SK-N-SH (cell line): ENCODE measurements around the gene KCNF1. TPM values are rescaled to one million over a fixed set of nuclear protein-coding genes. Genes with fewer than 3 reads are reported as not detected.

Experiments used
- CTCF ChIA-PET: fragments of 300-600, 350-600 bp; formaldehyde crosslinking; extraction: SDS; loops from one replicate; lab custom pipeline; 2021; lab: Yijun Ruan, JAX
- POLR2A ChIA-PET: fragments of 350-600 bp; sonication (Branson Sonifier 250); formaldehyde crosslinking; extraction: SDS; loops from one replicate; lab custom pipeline; 2020; ENCODE audit warnings: antibody characterized with exemption, inconsistent platforms; lab: Yijun Ruan, JAX
- DNase-seq: peaks from one replicate; pipeline ENCODE4 v3.0.0; 2012
- H2AFZ ChIP-seq: fragments of 200-600 bp; sonication (generic); 2 replicates; pipeline ENCODE4 v1.8.1; 2016; ENCODE audit warnings: antibody characterized with exemption, mild to moderate bottlenecking, low read depth
- H3F3A ChIP-seq: fragments of 200-600 bp; sonication (generic); replicated peaks from 2 replicates; pipeline ENCODE3; 2016; ENCODE audit warnings: antibody characterized with exemption, mild to moderate bottlenecking; ENCODE audit not compliant: insufficient read depth
- H3K27ac ChIP-seq, 2 experiments: fragments of 200-500 bp in 1 of 2; fragments of 200-600 bp in 1 of 2; sonication (Bioruptor generic) in 1 of 2; sonication (generic), shearing (Covaris generic) in 1 of 2; 2 replicates each; pipeline versions ENCODE4 v1.5.1 to v1.6.1; 2014 to 2016; ENCODE audit warnings: low read depth in 2 of 2, inconsistent platforms in 1 of 2, low read length in 1 of 2, mild to moderate bottlenecking in 1 of 2, mixed read lengths in 1 of 2
- H3K27me3 ChIP-seq: fragments of 200-600 bp; sonication (generic), shearing (Covaris generic); 2 replicates; pipeline ENCODE4 v1.6.1; 2016; ENCODE audit warnings: mixed run types; ENCODE audit not compliant: insufficient read depth
- H3K36me3 ChIP-seq, 2 experiments: fragments of 200-500 bp in 1 of 2; fragments of 200-600 bp in 1 of 2; sonication (Bioruptor generic) in 1 of 2; sonication (generic) in 1 of 2; replicated peaks in 1 of 2; 2 replicates each; pipeline versions ENCODE3 to v1.5.1; 2014 to 2016; ENCODE audit warnings: low read length in 1 of 2, mild to moderate bottlenecking in 1 of 2; ENCODE audit not compliant: insufficient read depth in 2 of 2, control insufficient read depth in 1 of 2
- H3K4me1 ChIP-seq, 2 experiments: fragments of 200-500 bp in 1 of 2; fragments of 200-600 bp in 1 of 2; sonication (Bioruptor generic) in 1 of 2; sonication (generic), shearing (Covaris generic) in 1 of 2; 2 replicates each; pipeline versions ENCODE4 v1.5.1 to v1.6.1; 2014 to 2016; ENCODE audit warnings: low read depth in 1 of 2, low read length in 1 of 2, mixed run types in 1 of 2; ENCODE audit not compliant: insufficient read depth in 2 of 2, control insufficient read depth in 1 of 2
- H3K4me2 ChIP-seq: fragments of 200-600 bp; sonication (generic), shearing (Covaris generic); 2 replicates; pipeline ENCODE4 v1.6.1; 2017; ENCODE audit warnings: mixed run types
- H3K4me3 ChIP-seq, 2 experiments: fragments of 200-500 bp in 1 of 2; fragments of 200-600 bp in 1 of 2; sonication (Bioruptor generic) in 1 of 2; sonication (generic), shearing (Covaris generic) in 1 of 2; 2 replicates each; pipeline versions ENCODE4 v1.5.1 to v1.8.1; 2014 to 2016; ENCODE audit warnings: low read depth in 2 of 2, inconsistent platforms in 1 of 2, low read length in 1 of 2, mild to moderate bottlenecking in 1 of 2, mixed read lengths in 1 of 2, moderate library complexity in 1 of 2
- H3K79me2 ChIP-seq: fragments of 200-600 bp; sonication (generic); 2 replicates; pipeline ENCODE4 v1.8.1; 2017; ENCODE audit warnings: mild to moderate bottlenecking; ENCODE audit not compliant: insufficient read depth
- H3K9ac ChIP-seq: fragments of 200-600 bp; sonication (generic); 2 replicates; pipeline ENCODE4 v1.6.1; 2017; ENCODE audit warnings: mixed run types
- H3K9me2 ChIP-seq: fragments of 200-600 bp; sonication (generic); 2 replicates; pipeline ENCODE4 v1.6.1; 2017; ENCODE audit warnings: mixed run types
- H3K9me3 ChIP-seq: fragments of 200-600 bp; sonication (generic); 2 replicates; pipeline ENCODE4 v1.6.1; 2017; ENCODE audit warnings: mixed run types, mild to moderate bottlenecking, moderate library complexity
- H4K20me1 ChIP-seq: fragments of 200-600 bp; sonication (generic); 2 replicates; pipeline ENCODE4 v1.6.1; 2017; ENCODE audit warnings: mild to moderate bottlenecking, mixed run types; ENCODE audit not compliant: insufficient read depth
- CHD2 ChIP-seq: fragments of 150-350 bp; IDR thresholded peaks from 2 replicates; pipeline ENCODE4 v1.6.1; 2018; ENCODE audit warnings: low read length; ENCODE audit not compliant: partially characterized antibody
- ELF1 ChIP-seq: IDR thresholded peaks from 2 replicates; pipeline ENCODE4 v1.4.0; 2012
- EZH2phosphoT487 ChIP-seq: fragments of 200-600 bp; sonication (generic); IDR thresholded peaks from 2 replicates; pipeline ENCODE4 v1.6.1; 2017; ENCODE audit warnings: low read depth, mixed run types, mild to moderate bottlenecking, antibody characterized with exemption, moderate library complexity, borderline replicate concordance
- FOSL2 ChIP-seq: IDR thresholded peaks from 2 replicates; pipeline ENCODE4 v1.4.0; 2012; ENCODE audit warnings: low read depth, mild to moderate bottlenecking, moderate library complexity, borderline replicate concordance
- FOXJ3 ChIP-seq: sonication (generic); formaldehyde crosslinking; IDR thresholded peaks from 2 replicates; pipeline ENCODE4 v1.5.1; 2020; ENCODE audit warnings: mild to moderate bottlenecking, missing genetic modification reagents
- GABPA ChIP-seq: IDR thresholded peaks from 2 replicates; pipeline ENCODE4 v1.4.0; 2012; ENCODE audit warnings: low read depth, mild to moderate bottlenecking
- JUND ChIP-seq: IDR thresholded peaks from 2 replicates; pipeline ENCODE4 v1.4.0; 2012
- MEF2A ChIP-seq: IDR thresholded peaks from 2 replicates; pipeline ENCODE4 v1.4.0; 2012; ENCODE audit warnings: low read depth, borderline replicate concordance
- MXI1 ChIP-seq: IDR thresholded peaks from 2 replicates; pipeline ENCODE4 v1.6.1; 2012; ENCODE audit warnings: mild to moderate bottlenecking, low read depth, low read length, improper control_type of control experiment
- NFIC ChIP-seq: IDR thresholded peaks from 2 replicates; pipeline ENCODE4 v1.4.0; 2012; ENCODE audit warnings: borderline replicate concordance
- NRF1 ChIP-seq: IDR thresholded peaks from 2 replicates; pipeline ENCODE4 v1.6.1; 2012; ENCODE audit warnings: low read depth, mild to moderate bottlenecking, low read length
- POLR2AphosphoS5 ChIP-seq: IDR thresholded peaks from 2 replicates; pipeline ENCODE4 v1.6.1; 2012; ENCODE audit warnings: low read depth, low read length
- RAD21 ChIP-seq: IDR thresholded peaks from 2 replicates; pipeline ENCODE4 v1.6.1; 2012; ENCODE audit warnings: mild to moderate bottlenecking, low read length
- RCOR1 ChIP-seq: fragments of 150-350 bp; IDR thresholded peaks from 2 replicates; pipeline ENCODE4 v1.6.1; 2017; ENCODE audit warnings: antibody characterized with exemption, low read length
- RFX5 ChIP-seq: IDR thresholded peaks from 2 replicates; pipeline ENCODE4 v1.6.1; 2012; ENCODE audit warnings: mild to moderate bottlenecking, improper control_type of control experiment, low read length
- RXRA ChIP-seq: IDR thresholded peaks from 2 replicates; pipeline ENCODE4 v1.4.0; 2012; ENCODE audit warnings: low read depth, mild to moderate bottlenecking, borderline replicate concordance
- SIN3A ChIP-seq: IDR thresholded peaks from 2 replicates; pipeline ENCODE4 v1.6.1; 2012; ENCODE audit warnings: low read depth, mild to moderate bottlenecking, low read length, moderate library complexity, borderline replicate concordance
- SMC3 ChIP-seq: IDR thresholded peaks from 2 replicates; pipeline ENCODE4 v1.6.1; 2012; ENCODE audit warnings: low read depth, low read length, improper control_type of control experiment
- TAF1 ChIP-seq: IDR thresholded peaks from 2 replicates; pipeline ENCODE4 v1.6.1; 2012; ENCODE audit warnings: low read depth, mild to moderate bottlenecking, low read length, moderate library complexity, borderline replicate concordance
- TCF12 ChIP-seq: IDR thresholded peaks from 2 replicates; pipeline ENCODE4 v1.4.0; 2012
- TEAD4 ChIP-seq: IDR thresholded peaks from 2 replicates; pipeline ENCODE4 v1.4.0; 2012; ENCODE audit warnings: mild to moderate bottlenecking, borderline replicate concordance; ENCODE audit not compliant: insufficient read depth
- YY1 ChIP-seq: IDR thresholded peaks from 2 replicates; pipeline ENCODE4 v1.4.0; 2012; ENCODE audit warnings: low read depth, mild to moderate bottlenecking
- WGBS: methylation state at CpG from one replicate; pipeline ENCODE4 v1.1.6; 2017; ENCODE audit warnings: low lambda C conversion rate; 5-methylcytosine and 5-hydroxymethylcytosine counted together
- polyA plus RNA-seq, 3 experiments: library from polyadenylated mRNA; depleted of rRNA; stranded (reverse); fragments of >200 nt; gene quantifications; 2 replicates each; pipeline ENCODE4 v1.2.3, GENCODE V29; 2012
- TF ChIP-seq, protein P1 (sequence below): fragments of 150-350 bp; IDR thresholded peaks from 2 replicates; pipeline ENCODE4 v1.6.1; 2017; ENCODE audit warnings: antibody characterized with exemption, low read length, low read depth, borderline replicate concordance
- TF ChIP-seq, protein P2 (sequence below): IDR thresholded peaks from 2 replicates; pipeline ENCODE4 v1.4.0; 2012; ENCODE audit warnings: low read depth
- TF ChIP-seq, protein P3 (sequence below): IDR thresholded peaks from 2 replicates; pipeline ENCODE4; 2012
- TF ChIP-seq, protein P4 (sequence below): fragments of 200-600 bp; sonication (generic); IDR thresholded peaks from 2 replicates; pipeline ENCODE4 v1.6.1; 2017; ENCODE audit warnings: antibody characterized with exemption, mild to moderate bottlenecking, moderate library complexity
- TF ChIP-seq, protein P5 (sequence below): IDR thresholded peaks from 2 replicates; pipeline ENCODE4 v1.4.0; 2012; ENCODE audit warnings: low read depth, borderline replicate concordance
- TF ChIP-seq, protein P6 (sequence below): IDR thresholded peaks from 2 replicates; pipeline ENCODE4 v1.4.0; 2012; ENCODE audit warnings: low read depth, borderline replicate concordance

The KCNF1 gene
- polyA plus RNA-seq, 1 of the 3 experiments (the other 2 are of a cell fraction), result 0.23 TPM

DNA sequence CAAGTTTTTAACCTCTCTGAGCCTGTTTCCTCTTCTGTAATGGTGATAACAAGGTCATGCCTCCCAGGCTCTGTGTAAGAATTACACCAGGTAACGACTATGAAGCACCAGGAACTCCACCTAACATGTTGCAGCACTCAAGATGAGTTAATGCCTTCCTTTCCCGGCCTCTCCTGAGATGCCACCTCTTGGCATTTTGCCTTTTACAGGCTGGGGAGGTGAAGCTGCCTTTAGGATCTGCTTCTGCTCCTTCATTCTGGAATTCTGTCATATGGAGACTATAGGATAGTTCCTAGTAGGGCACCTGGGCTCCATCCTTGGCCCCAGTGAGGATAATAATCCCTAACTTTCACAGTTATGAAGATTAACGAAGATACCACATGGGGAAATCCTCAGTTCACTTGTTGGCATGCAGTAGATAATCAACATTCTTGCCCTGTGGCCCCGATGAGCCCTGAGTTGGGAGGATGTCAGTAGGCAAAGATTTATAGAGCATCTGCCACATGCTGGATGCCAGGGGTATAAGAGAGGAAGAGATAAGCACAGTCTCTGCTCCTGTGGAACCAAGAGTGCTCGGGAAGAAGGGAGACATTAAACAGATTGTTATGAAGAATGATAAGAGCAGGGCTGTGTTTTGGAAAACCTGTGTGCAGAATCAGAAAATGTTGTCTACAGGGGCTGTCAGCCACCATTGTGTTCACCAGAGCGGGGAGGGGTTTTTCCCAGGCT, 43.9 kb upstream of the KCNF1 start:
- 60% methylated on average over 6 of the region's 6 CpGs for WGBS
- Histone ChIP-seq H3F3A (peaks cover 16% of the 10 kb centered on the region), H3K27ac (peak overlapping the region; percentile 71 to 92), H3K79me2 (no peaks in the 10 kb centered on the region), H3K36me3 (no peaks in the 10 kb centered on the region), H3K4me2 (peak overlapping the region; percentile 47; the same call in 1 of the 2 replicates), H3K9ac (peak overlapping the region; percentile 49; the same call in 1 of the 2 replicates), H3K9me3 (peaks cover 10% of the 10 kb centered on the region), H2AFZ (peak overlapping the region; percentile 82; the same call in 1 of the 2 replicates), H4K20me1 (no peaks in the 10 kb centered on the region), H3K9me2 (no peaks in the 10 kb centered on the region), H3K27me3 (no peaks in the 10 kb centered on the region), H3K4me1 (peaks cover 23% of the 10 kb centered on the region in 2 experiments), H3K4me3 (no peak overlapping the region)
- ChIA-PET CTCF (interaction anchor here (0.8 to 2.4 kb wide), 7 partner anchors 32 to 264 kb away, joined by 3 to 11 read pairs (median 4); no protein-coding TSS in a partner anchor), POLR2A (interaction anchor here (0.8 to 1.3 kb wide), 2 partner anchors 22 to 55 kb away, joined by 4 to 5 read pairs; partner anchors contain the start of gene PDIA6)
- DNase-seq, result peak; percentile 86
- TF ChIP-seq, protein P1, sequence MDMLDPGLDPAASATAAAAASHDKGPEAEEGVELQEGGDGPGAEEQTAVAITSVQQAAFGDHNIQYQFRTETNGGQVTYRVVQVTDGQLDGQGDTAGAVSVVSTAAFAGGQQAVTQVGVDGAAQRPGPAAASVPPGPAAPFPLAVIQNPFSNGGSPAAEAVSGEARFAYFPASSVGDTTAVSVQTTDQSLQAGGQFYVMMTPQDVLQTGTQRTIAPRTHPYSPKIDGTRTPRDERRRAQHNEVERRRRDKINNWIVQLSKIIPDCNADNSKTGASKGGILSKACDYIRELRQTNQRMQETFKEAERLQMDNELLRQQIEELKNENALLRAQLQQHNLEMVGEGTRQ, result no peak
- no peak for TF ChIP-seq TAF1
- no peak for TF ChIP-seq ELF1
- no peak for TF ChIP-seq JUND
- peak; percentile 90 for TF ChIP-seq CHD2
- no peak for TF ChIP-seq NRF1
- TF ChIP-seq, protein P2, sequence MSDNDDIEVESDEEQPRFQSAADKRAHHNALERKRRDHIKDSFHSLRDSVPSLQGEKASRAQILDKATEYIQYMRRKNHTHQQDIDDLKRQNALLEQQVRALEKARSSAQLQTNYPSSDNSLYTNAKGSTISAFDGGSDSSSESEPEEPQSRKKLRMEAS, result no peak
- TF ChIP-seq TEAD4, result 0 out of 2 replicates have a peak, but pooled peaks have one; percentile 40
- TF ChIP-seq, protein P3, sequence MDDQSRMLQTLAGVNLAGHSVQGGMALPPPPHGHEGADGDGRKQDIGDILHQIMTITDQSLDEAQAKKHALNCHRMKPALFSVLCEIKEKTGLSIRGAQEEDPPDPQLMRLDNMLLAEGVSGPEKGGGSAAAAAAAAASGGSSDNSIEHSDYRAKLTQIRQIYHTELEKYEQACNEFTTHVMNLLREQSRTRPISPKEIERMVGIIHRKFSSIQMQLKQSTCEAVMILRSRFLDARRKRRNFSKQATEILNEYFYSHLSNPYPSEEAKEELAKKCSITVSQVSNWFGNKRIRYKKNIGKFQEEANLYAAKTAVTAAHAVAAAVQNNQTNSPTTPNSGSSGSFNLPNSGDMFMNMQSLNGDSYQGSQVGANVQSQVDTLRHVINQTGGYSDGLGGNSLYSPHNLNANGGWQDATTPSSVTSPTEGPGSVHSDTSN, result peak; percentile 71
- no peak for TF ChIP-seq YY1
- TF ChIP-seq RCOR1, result peak; percentile 99
- TF ChIP-seq RXRA, result no peak
- TF ChIP-seq, protein P4, sequence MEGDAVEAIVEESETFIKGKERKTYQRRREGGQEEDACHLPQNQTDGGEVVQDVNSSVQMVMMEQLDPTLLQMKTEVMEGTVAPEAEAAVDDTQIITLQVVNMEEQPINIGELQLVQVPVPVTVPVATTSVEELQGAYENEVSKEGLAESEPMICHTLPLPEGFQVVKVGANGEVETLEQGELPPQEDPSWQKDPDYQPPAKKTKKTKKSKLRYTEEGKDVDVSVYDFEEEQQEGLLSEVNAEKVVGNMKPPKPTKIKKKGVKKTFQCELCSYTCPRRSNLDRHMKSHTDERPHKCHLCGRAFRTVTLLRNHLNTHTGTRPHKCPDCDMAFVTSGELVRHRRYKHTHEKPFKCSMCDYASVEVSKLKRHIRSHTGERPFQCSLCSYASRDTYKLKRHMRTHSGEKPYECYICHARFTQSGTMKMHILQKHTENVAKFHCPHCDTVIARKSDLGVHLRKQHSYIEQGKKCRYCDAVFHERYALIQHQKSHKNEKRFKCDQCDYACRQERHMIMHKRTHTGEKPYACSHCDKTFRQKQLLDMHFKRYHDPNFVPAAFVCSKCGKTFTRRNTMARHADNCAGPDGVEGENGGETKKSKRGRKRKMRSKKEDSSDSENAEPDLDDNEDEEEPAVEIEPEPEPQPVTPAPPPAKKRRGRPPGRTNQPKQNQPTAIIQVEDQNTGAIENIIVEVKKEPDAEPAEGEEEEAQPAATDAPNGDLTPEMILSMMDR, result no peak
- TF ChIP-seq, protein P5, sequence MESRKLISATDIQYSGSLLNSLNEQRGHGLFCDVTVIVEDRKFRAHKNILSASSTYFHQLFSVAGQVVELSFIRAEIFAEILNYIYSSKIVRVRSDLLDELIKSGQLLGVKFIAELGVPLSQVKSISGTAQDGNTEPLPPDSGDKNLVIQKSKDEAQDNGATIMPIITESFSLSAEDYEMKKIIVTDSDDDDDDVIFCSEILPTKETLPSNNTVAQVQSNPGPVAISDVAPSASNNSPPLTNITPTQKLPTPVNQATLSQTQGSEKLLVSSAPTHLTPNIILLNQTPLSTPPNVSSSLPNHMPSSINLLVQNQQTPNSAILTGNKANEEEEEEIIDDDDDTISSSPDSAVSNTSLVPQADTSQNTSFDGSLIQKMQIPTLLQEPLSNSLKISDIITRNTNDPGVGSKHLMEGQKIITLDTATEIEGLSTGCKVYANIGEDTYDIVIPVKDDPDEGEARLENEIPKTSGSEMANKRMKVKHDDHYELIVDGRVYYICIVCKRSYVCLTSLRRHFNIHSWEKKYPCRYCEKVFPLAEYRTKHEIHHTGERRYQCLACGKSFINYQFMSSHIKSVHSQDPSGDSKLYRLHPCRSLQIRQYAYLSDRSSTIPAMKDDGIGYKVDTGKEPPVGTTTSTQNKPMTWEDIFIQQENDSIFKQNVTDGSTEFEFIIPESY, result no peak
- no peak for TF ChIP-seq NFIC
- no peak for TF ChIP-seq FOSL2
- TF ChIP-seq SIN3A, result no peak
- TF ChIP-seq, protein P6, sequence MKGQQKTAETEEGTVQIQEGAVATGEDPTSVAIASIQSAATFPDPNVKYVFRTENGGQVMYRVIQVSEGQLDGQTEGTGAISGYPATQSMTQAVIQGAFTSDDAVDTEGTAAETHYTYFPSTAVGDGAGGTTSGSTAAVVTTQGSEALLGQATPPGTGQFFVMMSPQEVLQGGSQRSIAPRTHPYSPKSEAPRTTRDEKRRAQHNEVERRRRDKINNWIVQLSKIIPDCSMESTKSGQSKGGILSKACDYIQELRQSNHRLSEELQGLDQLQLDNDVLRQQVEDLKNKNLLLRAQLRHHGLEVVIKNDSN, result no peak
- TF ChIP-seq POLR2AphosphoS5, result peak; percentile 28; the same call in 1 of the 2 replicates
- no peak for TF ChIP-seq EZH2phosphoT487
- TF ChIP-seq SMC3, result no peak
- peak; percentile 59 for TF ChIP-seq TCF12
- no peak for TF ChIP-seq GABPA
- TF ChIP-seq MXI1, result peak; percentile 59; the same call in 1 of the 2 replicates
- no peak for TF ChIP-seq MEF2A
- no peak for TF ChIP-seq RFX5
- TF ChIP-seq FOXJ3 (CRISPR knock-in tag), result peak; percentile 71; the same call in 1 of the 2 replicates
- peak; percentile 24 for TF ChIP-seq RAD21
